IPS-18c (cell line): ENCODE data around the gene BBIP1.
A peak's percentile ranks its signal among the peaks of the same experiment; 100 is the strongest.
"Not testable (repeated sequence)": the region's sequence is repeated elsewhere in the genome, so short reads cannot be mapped to it uniquely, and the experiment has no call there.

ENCODE experiments used
- H3K4me3 ChIP-seq: 2 replicates; pipeline ENCODE4 v1.7.0; 2013; ENCODE audit warnings: low read depth, mild to moderate bottlenecking, low read length, moderate library complexity; ENCODE audit not compliant: insufficient read depth
- H3K9me3 ChIP-seq: one replicate; pipeline ENCODE4 v1.6.1; 2013; ENCODE audit warnings: mild to moderate bottlenecking, low read length, moderate library complexity; ENCODE audit not compliant: control insufficient read depth, insufficient read depth

The BBIP1 gene

GRCh38 chr10:110872145-110872983 is 46.6 kb downstream of the BBIP1 start:
- Histone ChIP-seq H3K9me3 (no peaks in the 10 kb centered on the region), H3K4me3 (peak overlapping the region; percentile 73)

GRCh38 chr10:110871298-110872084 is 47.5 kb downstream of the BBIP1 start, which contains the start of gene PDCD4:
PDCD4 (plus strand) TSS chr10:110871928; CDS start chr10:110876028, 4,100 bp downstream.
- H3K4me3 ChIP-seq: peak within 1 kb of the TSS; percentile 73
- no peaks in the 10 kb centered on the region for H3K9me3 ChIP-seq

GRCh38 chr10:110870823-110871297 is 48.1 kb downstream of the BBIP1 start:
- Histone ChIP-seq H3K4me3 (no peak overlapping the region), H3K9me3 (no peaks in the 10 kb centered on the region)

- H3K9me3 ChIP-seq: no peaks in the 10 kb centered on the region
- no peak overlapping the region for H3K4me3 ChIP-seq
Measured at GRCh38 chr10:110868981-110869380, 50.0 kb downstream of the BBIP1 start.

GRCh38 chr10:110867807-110868465 is 51.0 kb downstream of the BBIP1 start:
- no peaks in the 10 kb centered on the region for H3K9me3 ChIP-seq
- H3K4me3 ChIP-seq: no peak overlapping the region

- H3K4me3 ChIP-seq, H3K9me3 ChIP-seq: not testable (repeated sequence)
Measured at GRCh38 chr10:110867011-110867806, 51.8 kb downstream of the BBIP1 start.

- Histone ChIP-seq H3K9me3 (no peaks in the 10 kb centered on the region), H3K4me3 (no peak overlapping the region)
Measured at GRCh38 chr10:110865809-110866482, 53.0 kb downstream of the BBIP1 start.

GRCh38 chr10:110865186-110865808 is 53.7 kb downstream of the BBIP1 start:
- no peak overlapping the region for H3K4me3 ChIP-seq
- H3K9me3 ChIP-seq: no peaks in the 10 kb centered on the region

- Histone ChIP-seq H3K9me3 (no peaks in the 10 kb centered on the region), H3K4me3 (no peak overlapping the region)
Measured at GRCh38 chr10:110864662-110865140, 54.3 kb downstream of the BBIP1 start.

GRCh38 chr10:110863956-110864355 is 55.0 kb downstream of the BBIP1 start:
- H3K9me3 ChIP-seq: no peaks in the 10 kb centered on the region
- no peak overlapping the region for H3K4me3 ChIP-seq

- Histone ChIP-seq H3K9me3 (no peaks in the 10 kb centered on the region), H3K4me3 (no peak overlapping the region)
Measured at GRCh38 chr10:110863361-110863760, 55.6 kb downstream of the BBIP1 start.

GRCh38 chr10:110862961-110863360 is 56.0 kb downstream of the BBIP1 start:
- Histone ChIP-seq H3K9me3 (no peaks in the 10 kb centered on the region), H3K4me3 (no peak overlapping the region)

- H3K4me3 ChIP-seq: no peak overlapping the region
Measured at GRCh38 chr10:110861930-110862649, 56.9 kb downstream of the BBIP1 start.

GRCh38 chr10:110861476-110861875 is 57.5 kb downstream of the BBIP1 start:
- no peak overlapping the region for H3K4me3 ChIP-seq
- H3K9me3 ChIP-seq: no peaks in the 10 kb centered on the region

More at GRCh38 chr10:110861930-110862649, 56.9 kb downstream of the BBIP1 start:
- no peaks in the 10 kb centered on the region for H3K9me3 ChIP-seq

GRCh38 chr10:110860576-110861241 is 58.3 kb downstream of the BBIP1 start:
- H3K4me3 ChIP-seq: no peak overlapping the region

More at GRCh38 chr10:110860576-110861241, 58.3 kb downstream of the BBIP1 start:
- no peaks in the 10 kb centered on the region for H3K9me3 ChIP-seq
